AG04450 (cell line): Measurements from ENCODE around the gene EFNA1. TPM values are rescaled to one million over a fixed set of nuclear protein-coding genes. Genes with fewer than 3 reads are reported as not detected.

ENCODE experiments used
- CTCF ChIA-PET: fragments of 300-600, 350-600 bp; formaldehyde crosslinking; extraction: SDS; loops from one replicate; lab custom pipeline; 2022; ENCODE audit warnings: antibody characterized with exemption, inconsistent platforms; lab: Charles Lee
- POLR2A ChIA-PET: fragments of 350-600 bp; formaldehyde crosslinking; extraction: SDS; loops from one replicate; lab custom pipeline; 2021; ENCODE audit warnings: antibody characterized with exemption, inconsistent platforms; lab: Yijun Ruan, JAX
- DNase-seq: peaks from one replicate; pipeline ENCODE4 v3.0.0-alpha.2; 2011; ENCODE audit warnings: low read depth, low spot score
- H3K27ac ChIP-seq: one replicate; pipeline ENCODE4 v1.5.1; 2012; ENCODE audit warnings: low read depth, low read length, control low read depth
- H3K27me3 ChIP-seq: one replicate; pipeline ENCODE4 v1.6.0; 2012; ENCODE audit warnings: low read length; ENCODE audit not compliant: control insufficient read depth, insufficient read depth
- H3K4me3 ChIP-seq: 2 replicates; pipeline ENCODE4 v1.5.1; 2011; ENCODE audit warnings: mild to moderate bottlenecking, low read depth, low read length, control low read depth
- H3K9me3 ChIP-seq: 2 replicates; pipeline ENCODE4 v1.5.1; 2012; ENCODE audit warnings: low read length; ENCODE audit not compliant: control insufficient read depth, insufficient read depth
- CTCF ChIP-seq: IDR thresholded peaks from 2 replicates; pipeline ENCODE4 v1.5.1; 2011; ENCODE audit warnings: low read depth, low read length, control low read depth, inconsistent platforms
- polyA plus RNA-seq: library from polyadenylated mRNA; depleted of rRNA; stranded (reverse); fragments of >200 nt; gene quantifications from 2 replicates; pipeline ENCODE4 v1.2.3, GENCODE V29; 2011

The EFNA1 gene
- polyA plus RNA-seq, 1 experiment, result 1.4 TPM

- Histone ChIP-seq H3K27me3 (peaks cover 25% of the 10 kb centered on the region), H3K9me3 (no peaks in the 10 kb centered on the region; the same call in 1 of the 2 replicates), H3K27ac (no peak overlapping the region), H3K4me3 (no peak overlapping the region)
- no peak for DNase-seq
- TF ChIP-seq CTCF, result no peak
- ChIA-PET POLR2A (no interaction called here), CTCF (interaction anchor here (0.6 to 1.4 kb wide), 4 partner anchors 36 to 46 kb away, joined by 3 to 8 read pairs (median 6); no protein-coding TSS in a partner anchor)
Observed at GRCh38 chr1:155131285-155131684, 3.6 kb downstream of the EFNA1 start.

GRCh38 chr1:155131856-155132255, 4.2 kb downstream of the EFNA1 start:
- no peak for DNase-seq
- POLR2A ChIA-PET, result no interaction called here
- H3K27ac ChIP-seq, result no peak overlapping the region
- TF ChIP-seq CTCF, result no peak
- H3K27me3 ChIP-seq, result peaks cover 19% of the 10 kb centered on the region
- no peak overlapping the region for H3K4me3 ChIP-seq
- H3K9me3 ChIP-seq, result no peaks in the 10 kb centered on the region
- CTCF ChIA-PET, result interaction anchor here (0.9 to 1.4 kb wide), 4 partner anchors 37 to 46 kb away, joined by 3 to 6 read pairs (median 4); no protein-coding TSS in a partner anchor

DNA sequence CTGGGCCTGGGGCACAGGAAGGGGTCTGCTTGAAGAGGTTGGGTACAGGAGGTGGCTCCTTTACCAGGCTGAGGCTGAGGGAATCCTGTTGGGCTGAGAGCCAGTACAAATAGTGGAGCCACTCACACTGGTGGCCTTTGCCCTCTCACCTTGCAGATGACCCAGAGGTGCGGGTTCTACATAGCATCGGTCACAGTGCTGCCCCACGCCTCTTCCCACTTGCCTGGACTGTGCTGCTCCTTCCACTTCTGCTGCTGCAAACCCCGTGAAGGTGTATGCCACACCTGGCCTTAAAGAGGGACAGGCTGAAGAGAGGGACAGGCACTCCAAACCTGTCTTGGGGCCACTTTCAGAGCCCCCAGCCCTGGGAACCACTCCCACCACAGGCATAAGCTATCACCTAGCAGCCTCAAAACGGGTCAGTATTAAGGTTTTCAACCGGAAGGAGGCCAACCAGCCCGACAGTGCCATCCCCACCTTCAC, 6.2 kb downstream of the EFNA1 start:
- ChIA-PET CTCF (interaction anchor here (1.6 kb wide), 1 partner anchor 42 kb away, joined by 8 read pairs; no protein-coding TSS in a partner anchor), POLR2A (no interaction called here)
- Histone ChIP-seq H3K4me3 (no peak overlapping the region), H3K27me3 (peaks cover 4% of the 10 kb centered on the region), H3K27ac (no peak overlapping the region), H3K9me3 (no peaks in the 10 kb centered on the region)
- TF ChIP-seq CTCF, result no peak
- DNase-seq, result no peak

DNA sequence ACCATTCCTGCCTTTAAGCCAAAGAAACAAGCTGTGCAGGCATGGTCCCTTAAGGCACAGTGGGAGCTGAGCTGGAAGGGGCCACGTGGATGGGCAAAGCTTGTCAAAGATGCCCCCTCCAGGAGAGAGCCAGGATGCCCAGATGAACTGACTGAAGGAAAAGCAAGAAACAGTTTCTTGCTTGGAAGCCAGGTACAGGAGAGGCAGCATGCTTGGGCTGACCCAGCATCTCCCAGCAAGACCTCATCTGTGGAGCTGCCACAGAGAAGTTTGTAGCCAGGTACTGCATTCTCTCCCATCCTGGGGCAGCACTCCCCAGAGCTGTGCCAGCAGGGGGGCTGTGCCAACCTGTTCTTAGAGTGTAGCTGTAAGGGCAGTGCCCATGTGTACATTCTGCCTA, 6.6 kb downstream of the EFNA1 start:
- ChIA-PET CTCF (interaction anchor here (1.0 to 1.6 kb wide), 3 partner anchors 30 to 43 kb away, joined by 4 to 9 read pairs (median 8); partner anchors contain the start of gene KRTCAP2), POLR2A (interaction anchor here (1.3 kb wide), 1 partner anchor 39 kb away, joined by 7 read pairs; the partner anchor contains the start of gene KRTCAP2)
- Histone ChIP-seq H3K9me3 (no peaks in the 10 kb centered on the region), H3K4me3 (peak overlapping the region; percentile 27; the same call in 1 of the 2 replicates), H3K27me3 (no peaks in the 10 kb centered on the region), H3K27ac (peak overlapping the region; percentile 100)
- no peak for DNase-seq
- no peak for TF ChIP-seq CTCF

GRCh38 chr1:155134880-155135414, 7.3 kb downstream of the EFNA1 start:
- no peak for TF ChIP-seq CTCF
- DNase-seq, result peak; percentile 84
- Histone ChIP-seq H3K4me3 (peak overlapping the region; percentile 94), H3K9me3 (no peaks in the 10 kb centered on the region), H3K27me3 (no peaks in the 10 kb centered on the region), H3K27ac (peak overlapping the region; percentile 100)
- POLR2A ChIA-PET, result interaction anchor here (0.7 to 1.3 kb wide), 2 partner anchors 38 to 43 kb away, joined by 3 to 7 read pairs; partner anchors contain the start of gene KRTCAP2
- CTCF ChIA-PET, result interaction anchor here (1.0 to 2.6 kb wide), 4 partner anchors 29 to 50 kb away, joined by 4 to 10 read pairs (median 8); partner anchors contain the start of gene KRTCAP2
